H9 (cell line): Measurements from ENCODE around the gene MRPS14. TPM values are rescaled to one million over a fixed set of nuclear protein-coding genes. Genes with fewer than 3 reads are reported as not detected.

ENCODE experiments used
- DNase-seq: peaks from one replicate; pipeline ENCODE4 v3.0.0-alpha.2; 2017
- H2AFZ ChIP-seq: one replicate; pipeline ENCODE4 v1.6.1; 2013; ENCODE audit warnings: mild to moderate bottlenecking, low read length, control low read depth, moderate library complexity
- H2AK5ac ChIP-seq: 2 replicates; pipeline ENCODE4 v1.6.1; 2013; ENCODE audit warnings: low read length, control low read depth, mixed read lengths; ENCODE audit not compliant: insufficient read length
- H2BK120ac ChIP-seq: one replicate; pipeline ENCODE4 v1.6.1; 2013; ENCODE audit warnings: low read depth, mild to moderate bottlenecking, low read length, control low read depth, inconsistent platforms; ENCODE audit not compliant: poor library complexity, severe bottlenecking
- H2BK12ac ChIP-seq: 2 replicates; pipeline ENCODE4 v1.6.1; 2013; ENCODE audit warnings: low read length, control low read depth, mixed read lengths, low read depth; ENCODE audit not compliant: insufficient read length
- H2BK15ac ChIP-seq: 2 replicates; pipeline ENCODE4 v1.6.1; 2013; ENCODE audit warnings: low read depth, low read length, control low read depth
- H2BK20ac ChIP-seq: one replicate; pipeline ENCODE4 v1.6.1; 2013; ENCODE audit warnings: low read depth, mild to moderate bottlenecking, low read length, control low read depth, inconsistent platforms; ENCODE audit not compliant: poor library complexity, severe bottlenecking
- H2BK5ac ChIP-seq: 2 replicates; pipeline ENCODE4 v1.6.1; 2013; ENCODE audit warnings: low read length, control low read depth, mixed read lengths; ENCODE audit not compliant: insufficient read length
- H3K14ac ChIP-seq: 2 replicates; pipeline ENCODE4 v1.6.1; 2013; ENCODE audit warnings: low read length, control low read depth; ENCODE audit not compliant: insufficient read depth
- H3K18ac ChIP-seq: 2 replicates; pipeline ENCODE4 v1.6.1; 2013; ENCODE audit warnings: low read depth, mild to moderate bottlenecking, mixed read lengths, low read length, control low read depth; ENCODE audit not compliant: insufficient read length
- H3K23ac ChIP-seq: 2 replicates; pipeline ENCODE4 v1.6.1; 2013; ENCODE audit warnings: low read length, control low read depth, mixed read lengths, low read depth; ENCODE audit not compliant: insufficient read length
- H3K23me2 ChIP-seq: 2 replicates; pipeline ENCODE4 v1.6.1; 2013; ENCODE audit warnings: low read depth, mild to moderate bottlenecking, mixed read lengths, low read length, control low read depth; ENCODE audit not compliant: insufficient read length, poor library complexity, severe bottlenecking
- H3K27ac ChIP-seq: 2 replicates; pipeline ENCODE4 v1.5.1; 2013; ENCODE audit warnings: low read length, control low read depth, mixed read lengths, low read depth; ENCODE audit not compliant: insufficient read length
- H3K27me3 ChIP-seq: 2 replicates; pipeline ENCODE4 v1.6.1; 2013; ENCODE audit warnings: low read length, control low read depth, inconsistent platforms; ENCODE audit not compliant: insufficient read depth
- H3K4ac ChIP-seq: 2 replicates; pipeline ENCODE4 v1.6.1; 2013; ENCODE audit warnings: low read depth, mild to moderate bottlenecking, control low read depth, inconsistent platforms, low read length, moderate library complexity
- H3K4me1 ChIP-seq: 2 replicates; pipeline ENCODE4 v1.6.1; 2013; ENCODE audit warnings: low read length, control low read depth, inconsistent platforms; ENCODE audit not compliant: insufficient read depth
- H3K4me2 ChIP-seq: 2 replicates; pipeline ENCODE4 v1.6.1; 2013; ENCODE audit warnings: low read length, control low read depth, mixed read lengths; ENCODE audit not compliant: insufficient read length, insufficient read depth
- H3K56ac ChIP-seq: 2 replicates; pipeline ENCODE4 v1.6.1; 2013; ENCODE audit warnings: low read depth, mild to moderate bottlenecking, mixed read lengths, low read length, control low read depth; ENCODE audit not compliant: insufficient read length
- H3K79me1 ChIP-seq: 2 replicates; pipeline ENCODE4 v1.6.1; 2013; ENCODE audit warnings: low read depth, mild to moderate bottlenecking, moderate library complexity, low read length, control low read depth, inconsistent platforms; ENCODE audit not compliant: insufficient read depth, poor library complexity, severe bottlenecking
- H3K79me2 ChIP-seq: 2 replicates; pipeline ENCODE4 v1.6.1; 2013; ENCODE audit warnings: low read length, control low read depth, inconsistent platforms; ENCODE audit not compliant: insufficient read depth
- H3K9ac ChIP-seq: 2 replicates; pipeline ENCODE4 v1.6.1; 2013; ENCODE audit warnings: low read length, control low read depth, mixed read lengths; ENCODE audit not compliant: insufficient read length; ENCODE audit errors: extremely low read depth
- H3K9me3 ChIP-seq: one replicate; pipeline ENCODE4 v1.6.1; 2013; ENCODE audit warnings: low read depth, low read length, inconsistent platforms; ENCODE audit not compliant: control insufficient read depth
- H3T11ph ChIP-seq: one replicate; pipeline ENCODE4 v1.6.1; 2013; ENCODE audit warnings: mild to moderate bottlenecking, low read length, control low read depth, inconsistent platforms
- H4K20me1 ChIP-seq: one replicate; pipeline ENCODE4 v1.6.1; 2013; ENCODE audit not compliant: control insufficient read depth, insufficient read length, insufficient read depth
- H4K5ac ChIP-seq: 2 replicates; pipeline ENCODE4 v1.6.1; 2013; ENCODE audit warnings: low read depth, mild to moderate bottlenecking, mixed read lengths, low read length, control low read depth; ENCODE audit not compliant: insufficient read length
- H4K8ac ChIP-seq: replicated peaks from 2 replicates; pipeline ENCODE4 v1.6.1; 2013; ENCODE audit warnings: low read length, control low read depth, mixed read lengths, low read depth; ENCODE audit not compliant: insufficient read length
- H4K91ac ChIP-seq: 2 replicates; pipeline ENCODE4 v1.6.1; 2013; ENCODE audit warnings: low read depth, mild to moderate bottlenecking, moderate library complexity, mixed read lengths, low read length, control low read depth; ENCODE audit not compliant: insufficient read length
- H3K27ac Mint-ChIP-seq, 3 experiments: 2 replicates in 2 of 3; 3 replicates in 1 of 3; pipeline ENCODE4 v1.8.0; 2020 to 2021; ENCODE audit warnings: mixed read lengths in 3 of 3, mild to moderate bottlenecking in 1 of 3, moderate library complexity in 1 of 3
- H3K27me3 Mint-ChIP-seq: 2 replicates; pipeline ENCODE4 v1.8.0; 2021; ENCODE audit warnings: low read depth, mild to moderate bottlenecking, moderate library complexity, mixed read lengths
- H3K36me3 Mint-ChIP-seq, 3 experiments: 2 replicates in 2 of 3; 3 replicates in 1 of 3; pipeline ENCODE4 v1.8.0; 2020 to 2021; ENCODE audit warnings: low read depth in 3 of 3, mixed read lengths in 3 of 3; ENCODE audit not compliant: insufficient read depth in 1 of 3
- H3K4me1 Mint-ChIP-seq, 2 experiments: 2 replicates each; pipeline ENCODE4 v1.8.0; 2020; ENCODE audit warnings: mixed read lengths in 2 of 2
- H3K4me3 Mint-ChIP-seq, 2 experiments: 2 replicates in 1 of 2; 3 replicates in 1 of 2; pipeline ENCODE4 v1.8.0; 2020 to 2021; ENCODE audit warnings: mild to moderate bottlenecking in 2 of 2, mixed read lengths in 2 of 2, moderate library complexity in 1 of 2
- H3K9me3 Mint-ChIP-seq, 2 experiments: 2 replicates in 1 of 2; 3 replicates in 1 of 2; pipeline ENCODE4 v1.8.0; 2020; ENCODE audit warnings: mild to moderate bottlenecking in 2 of 2, mixed read lengths in 2 of 2, moderate library complexity in 1 of 2
- CTCF ChIP-seq: fragments of 200-600 bp; sonication (generic); conservative IDR thresholded peaks from 3 replicates; pipeline ENCODE4 v1.8.0; 2021; ENCODE audit warnings: antibody characterized with exemption, mild to moderate bottlenecking
- WGBS: extraction: QIAGEN DNeasy Blood & Tissue Kit; methylation state at CpG from one replicate; pipeline ENCODE4 v1.1.7; 2013; ENCODE audit warnings: missing lambda C conversion rate, low lambda C conversion rate, mixed read lengths; ENCODE audit not compliant: insufficient read length; ENCODE audit errors: extremely low coverage; 5-methylcytosine and 5-hydroxymethylcytosine counted together
- total RNA-seq: library from RNA; stranded (reverse); gene quantifications from 2 replicates; pipeline ENCODE4 v1.2.1, GENCODE V29; 2021

The MRPS14 gene
- total RNA-seq, 1 experiment from 2014 or later, result 30.6 TPM

- Histone ChIP-seq H3K4me2 (no peak overlapping the region), H3K18ac (no peak overlapping the region), H3K27ac (no peak overlapping the region), H3K14ac (no peak overlapping the region), H2BK20ac (no peak overlapping the region), H3K4me1 (no peaks in the 10 kb centered on the region), H3K4ac (no peak overlapping the region), H4K8ac (no peak overlapping the region), H2AK5ac (no peak overlapping the region), H3K23ac (no peak overlapping the region), H4K20me1 (no peaks in the 10 kb centered on the region), H2BK120ac (no peak overlapping the region), H3K79me2 (no peaks in the 10 kb centered on the region), H3K27me3 (no peaks in the 10 kb centered on the region), H3K79me1 (peaks cover 3% of the 10 kb centered on the region), H2BK12ac (no peak overlapping the region), H2BK5ac (no peak overlapping the region), H2AFZ (no peak overlapping the region), H3K23me2 (no peaks in the 10 kb centered on the region), H3K56ac (no peak overlapping the region), H4K91ac (no peak overlapping the region), H4K5ac (no peak overlapping the region), H3K9ac (no peak overlapping the region), H2BK15ac (no peak overlapping the region), H3K9me3 (no peaks in the 10 kb centered on the region), H3T11ph (no peak overlapping the region)
- Mint-ChIP-seq H3K27me3 (no peaks in the 10 kb centered on the region), H3K4me3 (no peak overlapping the region), H3K36me3 (peaks cover 32 to 76% (median 70%) of the 10 kb centered on the region in 3 experiments; a peak in 6 of 7 replicates), H3K9me3 (no peaks in the 10 kb centered on the region), H3K27ac (peak overlapping the region; percentile 20 to 76 (median 59); a peak in 5 of 7 replicates), H3K4me1 (no peaks in the 10 kb centered on the region)
- no peak for TF ChIP-seq CTCF
- DNase-seq, result no peak
- WGBS, result no CpG with 5 or more reads among the region's 2 CpGs
Observed at GRCh38 chr1:174971902-174972301, 51.3 kb downstream of the MRPS14 start.
